Measurements from ENCODE around the gene GPR146. TPM values are rescaled to one million over a fixed set of nuclear protein-coding genes. Genes with fewer than 3 reads are reported as not detected.

The GPR146 gene
- total RNA-seq, result 3.1 and 3.3 TPM in 2 replicates
- 0.30 and 2.2 TPM in 2 replicates for polyA plus RNA-seq
- polyA plus RNA-seq (2012), result 0.27 and 0.87 TPM in 2 replicates
- polyA minus RNA-seq (ENCODE audit: low replicate concordance), result 0.44 and 18.7 TPM in 2 replicates

GRCh38 chr7:1044189-1045068, at the start of gene GPR146:
Gene GPR146, plus strand, starts transcription at chr7:1044546. Its CDS starts 12,970 bp downstream, at chr7:1057516.
- Histone ChIP-seq H3K9me3 (ENCODE audit: control insufficient read depth, insufficient read depth, low read depth, low read length) (no peaks in the 10 kb centered on the region), H2AFZ (ENCODE audit: low read length) (peak within 1 kb of the TSS; percentile 44), H4K20me1 (ENCODE audit: control insufficient read depth, extremely low read depth, insufficient read depth, low read length) (no peaks in the 10 kb centered on the region), H3K36me3 (ENCODE audit: control insufficient read depth, insufficient read depth, low read length) (no peaks in the 10 kb centered on the region), H3K4me2 (ENCODE audit: extremely low read depth, insufficient read depth, low read length) (peak within 1 kb of the TSS; percentile 67), H3K9ac (ENCODE audit: insufficient read depth, low read length) (peak within 1 kb of the TSS; percentile 48), H3K27ac (ENCODE audit: insufficient read depth, low read length) (peak within 1 kb of the TSS; percentile 60), H3K27me3 (ENCODE audit: control insufficient read depth, insufficient read depth, low read length) (no peaks in the 10 kb centered on the region), H3K4me3 (replicated peaks in 1 of 4; ENCODE audit: control extremely low read depth in 1 of 4, insufficient read depth in 1 of 4, low read depth in 3 of 4, low read length in 4 of 4) (peak within 1 kb of the TSS; percentile 41 to 68 (median 55)), H3K79me2 (ENCODE audit: control insufficient read depth, insufficient read depth, low read length) (no peaks in the 10 kb centered on the region), H3K4me1 (ENCODE audit: control insufficient read depth, extremely low read depth, insufficient read depth, low read length) (peaks cover 15% of the 10 kb centered on the region)
- TF ChIP-seq CTCF (conservative IDR thresholded peaks at IDR 0.05 in 1 of 2, IDR thresholded peaks at IDR 0.05 in 1 of 2; ENCODE audit: low read depth in 1 of 2, low read length in 2 of 2) (peak; percentile 55 to 66), EZH2 (IDR thresholded peaks at IDR 0.05; ENCODE audit: low read length, missing control alignments) (no peak)
- DNase-seq (ENCODE audit: low read depth in 2 of 2), result peak; percentile 93 to 96

- H3K27ac ChIP-seq (ENCODE audit: insufficient read depth, low read length), result no peak overlapping the region
- H3K9ac ChIP-seq (ENCODE audit: insufficient read depth, low read length), result no peak overlapping the region
- TF ChIP-seq CTCF (conservative IDR thresholded peaks at IDR 0.05 in 1 of 2, IDR thresholded peaks at IDR 0.05 in 1 of 2; ENCODE audit: low read depth in 1 of 2, low read length in 2 of 2) (no peak), EZH2 (IDR thresholded peaks at IDR 0.05; ENCODE audit: low read length, missing control alignments) (no peak)
- no peak for DNase-seq (ENCODE audit: low read depth in 2 of 2)
- H3K27me3 ChIP-seq (ENCODE audit: control insufficient read depth, insufficient read depth, low read length), result peaks cover 4% of the 10 kb centered on the region
- no peaks in the 10 kb centered on the region for H3K9me3 ChIP-seq (ENCODE audit: control insufficient read depth, insufficient read depth, low read depth, low read length)
- peaks cover 5% of the 10 kb centered on the region for H3K36me3 ChIP-seq (ENCODE audit: control insufficient read depth, insufficient read depth, low read length)
- no peak overlapping the region for H3K4me2 ChIP-seq (ENCODE audit: extremely low read depth, insufficient read depth, low read length)
- no peaks in the 10 kb centered on the region for H3K79me2 ChIP-seq (ENCODE audit: control insufficient read depth, insufficient read depth, low read length)
- H3K4me3 ChIP-seq (replicated peaks in 1 of 4; ENCODE audit: control extremely low read depth in 1 of 4, insufficient read depth in 1 of 4, low read depth in 3 of 4, low read length in 4 of 4), result no peak overlapping the region
- no peak overlapping the region for H2AFZ ChIP-seq (ENCODE audit: low read length)
- no peaks in the 10 kb centered on the region for H4K20me1 ChIP-seq (ENCODE audit: control insufficient read depth, extremely low read depth, insufficient read depth, low read length)
- H3K4me1 ChIP-seq (ENCODE audit: control insufficient read depth, extremely low read depth, insufficient read depth, low read length), result no peaks in the 10 kb centered on the region
Observed at GRCh38 chr7:994592-995308, 49.6 kb upstream of the GPR146 start.

- Histone ChIP-seq H3K4me1 (ENCODE audit: control insufficient read depth, extremely low read depth, insufficient read depth, low read length) (no peaks in the 10 kb centered on the region), H3K4me2 (ENCODE audit: extremely low read depth, insufficient read depth, low read length) (no peak overlapping the region), H3K27me3 (ENCODE audit: control insufficient read depth, insufficient read depth, low read length) (peaks cover 4% of the 10 kb centered on the region), H2AFZ (ENCODE audit: low read length) (no peak overlapping the region), H3K79me2 (ENCODE audit: control insufficient read depth, insufficient read depth, low read length) (no peaks in the 10 kb centered on the region), H3K4me3 (replicated peaks in 1 of 4; ENCODE audit: control extremely low read depth in 1 of 4, insufficient read depth in 1 of 4, low read depth in 3 of 4, low read length in 4 of 4) (no peak overlapping the region), H3K9ac (ENCODE audit: insufficient read depth, low read length) (no peak overlapping the region), H4K20me1 (ENCODE audit: control insufficient read depth, extremely low read depth, insufficient read depth, low read length) (no peaks in the 10 kb centered on the region), H3K27ac (ENCODE audit: insufficient read depth, low read length) (no peak overlapping the region), H3K9me3 (ENCODE audit: control insufficient read depth, insufficient read depth, low read depth, low read length) (no peaks in the 10 kb centered on the region), H3K36me3 (ENCODE audit: control insufficient read depth, insufficient read depth, low read length) (peaks cover 7% of the 10 kb centered on the region)
- TF ChIP-seq EZH2 (IDR thresholded peaks at IDR 0.05; ENCODE audit: low read length, missing control alignments), result no peak
- TF ChIP-seq CTCF (conservative IDR thresholded peaks at IDR 0.05 in 1 of 2, IDR thresholded peaks at IDR 0.05 in 1 of 2; ENCODE audit: low read depth in 1 of 2, low read length in 2 of 2), result no peak
- no peak for DNase-seq (ENCODE audit: low read depth in 2 of 2)
Observed at GRCh38 chr7:995571-995970, 48.8 kb upstream of the GPR146 start.
